ENCODE data around the gene S100A9. TPM values are rescaled to one million over a fixed set of nuclear protein-coding genes. Genes with fewer than 3 reads are reported as not detected.

S100A9 gene
- total RNA-seq, 5 donors from 2014 or later (not counting 1 experiment from before 2014, with no cell fraction given) = 0.98 to 11.5 (median 2.5) TPM; not detected in 1

DNA sequence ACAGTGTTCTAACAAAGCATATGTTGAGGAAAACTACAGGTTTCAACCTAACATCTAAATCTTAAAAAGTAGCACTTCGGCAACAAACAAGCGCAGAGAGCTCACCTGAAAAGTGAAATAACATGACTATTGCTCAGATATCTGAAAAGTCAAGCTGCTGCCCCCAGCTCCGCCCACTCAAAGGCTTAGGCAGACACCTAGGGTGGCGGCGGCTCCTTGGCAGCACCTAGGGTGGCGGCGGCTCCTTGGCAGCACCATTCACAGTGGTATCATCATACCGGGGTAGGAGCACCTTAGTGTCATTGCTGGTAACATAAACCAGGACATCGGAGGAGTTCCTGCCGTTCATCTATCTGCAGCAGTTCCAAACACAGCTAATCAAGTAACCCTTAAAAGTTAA, 21.9 kb downstream of the S100A9 start:
- H3K4me1 Mint-ChIP-seq = no peaks in the 10 kb centered on the region
- ATAC-seq (replicated peaks in 1 of 4) = no peak
- no peak overlapping the region for H3K27ac Mint-ChIP-seq
- ChIA-PET POLR2A (interaction anchor here in 1 of 2 donors (0.6 kb wide), 1 partner anchor 19 kb away, joined by 4 read pairs; no protein-coding TSS in a partner anchor), CTCF (no interaction called here)
- no peaks in the 10 kb centered on the region for H3K36me3 Mint-ChIP-seq
- peaks cover 26 to 41% of the 10 kb centered on the region in 2 donors for H3K27me3 Mint-ChIP-seq
- no peak overlapping the region for H3K4me3 Mint-ChIP-seq
- H3K9me3 Mint-ChIP-seq = peaks cover 13 to 19% (median 14%) of the 10 kb centered on the region in 3 donors
- Histone ChIP-seq H3K9me3 (no peaks in the 10 kb centered on the region), H3K27ac (ENCODE audit: low read length) (no peak overlapping the region), H3K27me3 (replicated peaks in 1 of 2; ENCODE audit: control insufficient read depth in 2 of 2, extremely low read depth in 1 of 2, insufficient read depth in 2 of 2, low read length in 1 of 2) (peaks cover 0 to 13% of the 10 kb centered on the region in 2 experiments), H3K4me1 (ENCODE audit: control insufficient read depth in 1 of 2, extremely low read depth in 1 of 2, insufficient read depth in 2 of 2, low read length in 2 of 2) (no peaks in the 10 kb centered on the region), H3K4me3 (ENCODE audit: control insufficient read depth in 1 of 2, extremely low read depth in 1 of 2, low read length in 1 of 2) (no peak overlapping the region), H3K36me3 (ENCODE audit: control insufficient read depth in 2 of 2, extremely low read depth in 1 of 2, insufficient read depth in 1 of 2, low read length in 1 of 2) (no peaks in the 10 kb centered on the region)
- DNase-seq = no peak
- 88% methylated on average over 5 of the region's 10 CpGs for WGBS (ENCODE audit: insufficient coverage)

GRCh38 chr1:153380711-153381110, 23.1 kb downstream of the S100A9 start:
- DNase-seq = no peak
- no peaks in the 10 kb centered on the region for H3K4me1 Mint-ChIP-seq
- POLR2A ChIA-PET = interaction anchor here in 1 of 2 donors (0.6 kb wide), 1 partner anchor 114 kb away, joined by 3 read pairs; no protein-coding TSS in a partner anchor

DNA sequence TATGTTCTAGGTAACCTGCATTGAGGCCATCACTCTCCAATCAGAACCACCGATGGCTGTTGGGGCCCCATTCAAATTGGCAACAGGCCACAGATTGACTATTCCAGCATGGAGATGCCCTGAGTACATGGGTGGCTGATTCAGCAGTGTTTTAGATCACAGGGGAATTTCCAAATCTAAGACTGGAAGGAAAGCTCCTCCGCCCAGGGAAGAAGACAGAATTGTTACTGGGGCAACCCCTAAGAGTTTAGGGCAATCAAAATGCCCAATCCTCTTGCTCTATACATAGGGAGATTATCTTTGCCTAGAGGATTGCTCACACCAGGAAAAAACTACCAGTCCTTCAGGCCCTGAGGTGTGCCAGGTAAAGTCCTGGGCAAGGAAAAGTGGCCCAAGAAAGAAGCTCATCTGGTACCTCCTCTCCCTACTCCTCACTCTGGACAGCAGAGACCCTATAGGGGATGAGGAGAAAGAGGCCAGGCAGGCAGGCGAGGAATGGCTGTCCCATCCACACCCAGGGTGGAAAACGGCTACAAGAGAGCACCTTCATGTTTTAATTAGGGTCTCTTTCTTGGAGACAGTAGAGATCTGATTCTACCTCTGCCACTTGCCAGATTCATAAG, 27.4 kb downstream of the S100A9 start:
- ChIA-PET POLR2A (no interaction called here), CTCF (no interaction called here)
- Mint-ChIP-seq H3K27ac (no peak overlapping the region), H3K36me3 (no peaks in the 10 kb centered on the region), H3K4me1 (no peaks in the 10 kb centered on the region), H3K9me3 (peaks cover 13 to 19% (median 14%) of the 10 kb centered on the region in 3 donors), H3K4me3 (no peak overlapping the region), H3K27me3 (peaks cover 8 to 22% of the 10 kb centered on the region in 2 donors)
- Histone ChIP-seq H3K4me3 (ENCODE audit: control insufficient read depth in 1 of 2, extremely low read depth in 1 of 2, low read length in 1 of 2) (no peak overlapping the region), H3K4me1 (ENCODE audit: control insufficient read depth in 1 of 2, extremely low read depth in 1 of 2, insufficient read depth in 2 of 2, low read length in 2 of 2) (no peaks in the 10 kb centered on the region), H3K27me3 (replicated peaks in 1 of 2; ENCODE audit: control insufficient read depth in 2 of 2, extremely low read depth in 1 of 2, insufficient read depth in 2 of 2, low read length in 1 of 2) (peaks cover 0 to 6% of the 10 kb centered on the region in 2 experiments), H3K9me3 (no peaks in the 10 kb centered on the region), H3K27ac (ENCODE audit: low read length) (no peak overlapping the region), H3K36me3 (ENCODE audit: control insufficient read depth in 2 of 2, extremely low read depth in 1 of 2, insufficient read depth in 1 of 2, low read length in 1 of 2) (no peaks in the 10 kb centered on the region)
- no peak for ATAC-seq (replicated peaks in 1 of 4)
- 100% methylated on average over 1 of the region's 4 CpGs for WGBS (ENCODE audit: insufficient coverage)
- DNase-seq = no peak

More at GRCh38 chr1:153380711-153381110, 23.1 kb downstream of the S100A9 start:
- CTCF ChIA-PET = no interaction called here
- Histone ChIP-seq H3K36me3 (ENCODE audit: control insufficient read depth in 2 of 2, extremely low read depth in 1 of 2, insufficient read depth in 1 of 2, low read length in 1 of 2) (no peaks in the 10 kb centered on the region), H3K27ac (ENCODE audit: low read length) (no peak overlapping the region), H3K9me3 (no peaks in the 10 kb centered on the region), H3K27me3 (replicated peaks in 1 of 2; ENCODE audit: control insufficient read depth in 2 of 2, extremely low read depth in 1 of 2, insufficient read depth in 2 of 2, low read length in 1 of 2) (peaks cover 0 to 7% of the 10 kb centered on the region in 2 experiments), H3K4me3 (ENCODE audit: control insufficient read depth in 1 of 2, extremely low read depth in 1 of 2, low read length in 1 of 2) (no peak overlapping the region), H3K4me1 (ENCODE audit: control insufficient read depth in 1 of 2, extremely low read depth in 1 of 2, insufficient read depth in 2 of 2, low read length in 2 of 2) (no peaks in the 10 kb centered on the region)
- no peak overlapping the region for H3K4me3 Mint-ChIP-seq
- 92% methylated on average over 11 of the region's 23 CpGs for WGBS (ENCODE audit: insufficient coverage)
- H3K27ac Mint-ChIP-seq = no peak overlapping the region
- no peaks in the 10 kb centered on the region for H3K36me3 Mint-ChIP-seq
- H3K9me3 Mint-ChIP-seq = peaks cover 13 to 19% (median 14%) of the 10 kb centered on the region in 3 donors
- peaks cover 26 to 41% of the 10 kb centered on the region in 2 donors for H3K27me3 Mint-ChIP-seq
- no peak for ATAC-seq (replicated peaks in 1 of 4)

DNA sequence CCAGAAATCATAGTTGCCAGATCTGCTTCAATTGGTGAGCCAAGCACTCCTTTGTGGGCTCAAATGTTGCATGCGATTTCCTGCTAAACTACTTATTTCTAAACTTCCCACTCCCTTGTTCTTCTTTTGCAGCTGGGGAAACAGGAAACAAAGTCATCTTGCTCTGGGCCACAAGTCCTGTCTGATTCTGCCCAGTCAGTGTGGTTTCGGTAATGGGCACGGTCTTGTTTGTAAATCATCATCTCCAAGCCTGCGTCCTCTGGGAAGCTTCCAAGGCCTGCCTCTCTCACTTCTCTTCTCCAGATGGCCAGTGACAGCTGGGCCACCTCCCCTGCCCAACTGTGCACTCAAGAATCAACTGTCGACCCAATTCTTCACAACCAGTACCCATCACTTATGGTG, 28.8 kb downstream of the S100A9 start:
- peaks cover 9 to 19% of the 10 kb centered on the region in 2 donors for H3K27me3 Mint-ChIP-seq
- Histone ChIP-seq H3K4me3 (ENCODE audit: control insufficient read depth in 1 of 2, extremely low read depth in 1 of 2, low read length in 1 of 2) (no peak overlapping the region), H3K27me3 (replicated peaks in 1 of 2; ENCODE audit: control insufficient read depth in 2 of 2, extremely low read depth in 1 of 2, insufficient read depth in 2 of 2, low read length in 1 of 2) (peaks cover 0 to 15% of the 10 kb centered on the region in 2 experiments), H3K27ac (ENCODE audit: low read length) (no peak overlapping the region), H3K36me3 (ENCODE audit: control insufficient read depth in 2 of 2, extremely low read depth in 1 of 2, insufficient read depth in 1 of 2, low read length in 1 of 2) (no peaks in the 10 kb centered on the region), H3K4me1 (ENCODE audit: control insufficient read depth in 1 of 2, extremely low read depth in 1 of 2, insufficient read depth in 2 of 2, low read length in 2 of 2) (no peaks in the 10 kb centered on the region), H3K9me3 (no peaks in the 10 kb centered on the region)
- H3K9me3 Mint-ChIP-seq = peaks cover 9 to 13% (median 11%) of the 10 kb centered on the region in 3 donors
- ATAC-seq (replicated peaks in 1 of 4) (no peak), DNase-seq (peak in 1 of 35 experiments; percentile 13)
- ChIA-PET POLR2A (no interaction called here), CTCF (no interaction called here)
- no peak overlapping the region for H3K27ac Mint-ChIP-seq
- no peaks in the 10 kb centered on the region for H3K36me3 Mint-ChIP-seq
- no peaks in the 10 kb centered on the region for H3K4me1 Mint-ChIP-seq
- WGBS (ENCODE audit: insufficient coverage) = 7% methylated on average over 5 of the region's 5 CpGs
- no peak overlapping the region for H3K4me3 Mint-ChIP-seq

DNA sequence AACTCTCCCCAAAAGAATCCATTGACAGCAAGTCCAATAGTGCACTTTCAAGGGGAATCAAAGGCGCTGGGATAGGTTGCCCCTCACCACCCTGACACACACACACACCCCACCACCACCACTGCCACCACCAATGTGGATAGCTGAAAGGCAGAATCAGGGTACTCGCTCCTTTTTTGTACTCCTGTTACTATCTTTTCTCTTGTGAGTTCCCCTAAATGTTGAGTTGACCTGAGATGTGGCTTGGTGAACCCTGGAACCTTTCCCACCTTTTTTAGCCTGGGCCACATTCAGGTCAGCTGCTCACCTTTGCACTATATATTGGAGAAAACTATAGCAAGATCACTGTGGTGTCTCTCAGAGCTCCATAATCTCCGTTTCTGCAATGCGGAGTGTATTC, 29.3 kb downstream of the S100A9 start:
- Histone ChIP-seq H3K27ac (ENCODE audit: low read length) (no peak overlapping the region), H3K9me3 (no peaks in the 10 kb centered on the region), H3K4me3 (ENCODE audit: control insufficient read depth in 1 of 2, extremely low read depth in 1 of 2, low read length in 1 of 2) (no peak overlapping the region), H3K4me1 (ENCODE audit: control insufficient read depth in 1 of 2, extremely low read depth in 1 of 2, insufficient read depth in 2 of 2, low read length in 2 of 2) (no peaks in the 10 kb centered on the region), H3K27me3 (replicated peaks in 1 of 2; ENCODE audit: control insufficient read depth in 2 of 2, extremely low read depth in 1 of 2, insufficient read depth in 2 of 2, low read length in 1 of 2) (peaks cover 0 to 17% of the 10 kb centered on the region in 2 experiments), H3K36me3 (ENCODE audit: control insufficient read depth in 2 of 2, extremely low read depth in 1 of 2, insufficient read depth in 1 of 2, low read length in 1 of 2) (no peaks in the 10 kb centered on the region)
- 100% methylated on average over 1 of the region's 4 CpGs for WGBS (ENCODE audit: insufficient coverage)
- no peak for DNase-seq
- no peak for ATAC-seq (replicated peaks in 1 of 4)
- Mint-ChIP-seq H3K4me1 (no peaks in the 10 kb centered on the region), H3K27ac (no peak overlapping the region), H3K27me3 (peaks cover 9 to 16% of the 10 kb centered on the region in 2 donors), H3K9me3 (peaks cover 7 to 8% (median 7%) of the 10 kb centered on the region in 3 donors), H3K36me3 (no peaks in the 10 kb centered on the region), H3K4me3 (no peak overlapping the region)
- CTCF ChIA-PET = no interaction called here
- POLR2A ChIA-PET = no interaction called here

DNA sequence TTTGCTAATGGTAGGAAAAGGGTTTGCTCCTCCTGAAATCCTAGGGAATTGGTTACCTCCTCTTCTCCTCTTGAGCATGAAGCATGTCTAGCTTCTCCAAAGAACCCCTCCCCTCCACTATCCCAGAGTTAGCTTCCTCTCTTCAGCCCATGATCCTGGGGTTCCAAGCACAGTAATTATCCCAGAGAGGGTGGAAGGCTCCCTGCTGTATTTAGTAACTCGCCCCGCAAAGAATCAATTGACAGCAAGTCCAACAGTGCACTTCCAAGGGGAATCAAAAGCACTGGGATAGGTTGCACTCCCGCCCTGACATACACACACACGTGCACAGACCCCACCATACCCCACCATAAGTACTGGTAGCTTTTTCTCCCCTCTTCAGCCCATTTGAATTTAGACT, 30.1 kb downstream of the S100A9 start:
- H3K4me3 ChIP-seq (ENCODE audit: control insufficient read depth in 1 of 2, extremely low read depth in 1 of 2, low read length in 1 of 2) = no peak overlapping the region
- DNase-seq (no peak), ATAC-seq (replicated peaks in 1 of 4) (no peak)
- H3K4me1 Mint-ChIP-seq = no peaks in the 10 kb centered on the region
- H3K36me3 ChIP-seq (ENCODE audit: control insufficient read depth in 2 of 2, extremely low read depth in 1 of 2, insufficient read depth in 1 of 2, low read length in 1 of 2) = no peaks in the 10 kb centered on the region
- no peaks in the 10 kb centered on the region for H3K4me1 ChIP-seq (ENCODE audit: control insufficient read depth in 1 of 2, extremely low read depth in 1 of 2, insufficient read depth in 2 of 2, low read length in 2 of 2)
- H3K27ac ChIP-seq (ENCODE audit: low read length) = no peak overlapping the region
- WGBS (ENCODE audit: insufficient coverage) = no CpG with 5 or more reads among the region's 4 CpGs
- H3K36me3 Mint-ChIP-seq = no peaks in the 10 kb centered on the region
- ChIA-PET POLR2A (no interaction called here), CTCF (no interaction called here)
- no peak overlapping the region for H3K4me3 Mint-ChIP-seq
- H3K27me3 Mint-ChIP-seq = peaks cover 4 to 15% of the 10 kb centered on the region in 2 donors
- H3K9me3 Mint-ChIP-seq = peaks cover 0 to 2% (median 0%) of the 10 kb centered on the region in 3 donors
- no peak overlapping the region for H3K27ac Mint-ChIP-seq
- no peaks in the 10 kb centered on the region for H3K9me3 ChIP-seq
- peaks cover 0 to 17% of the 10 kb centered on the region in 2 experiments for H3K27me3 ChIP-seq (replicated peaks in 1 of 2; ENCODE audit: control insufficient read depth in 2 of 2, extremely low read depth in 1 of 2, insufficient read depth in 2 of 2, low read length in 1 of 2)

All from T-cell (primary cell).